MCF 10A (cell line): ENCODE data around the gene CCDC188. TPM values are rescaled to one million over a fixed set of nuclear protein-coding genes. Genes with fewer than 3 reads are reported as not detected.

ENCODE experiments used
- BruUV-seq: library from RNA; stranded (reverse); fragments of 400-500 nt; replicated peaks from 2 replicates; lab custom pipeline; 2021; lab: Mats Ljungman, UMichigan
- CTCF ChIA-PET: fragments of 300-600 bp; sonication (Branson Sonifier 250); formaldehyde crosslinking; extraction: SDS; loops from one replicate; lab custom pipeline; 2021; ENCODE audit warnings: antibody characterized with exemption, inconsistent platforms; lab: Yijun Ruan, JAX
- POLR2A ChIA-PET: fragments of 300-600, 350-650 bp; sonication (Branson Sonifier 250); formaldehyde crosslinking; extraction: SDS; loops from one replicate; lab custom pipeline; 2020; ENCODE audit warnings: antibody characterized with exemption, inconsistent platforms; lab: Yijun Ruan, JAX
- DNase-seq: peaks from one replicate; pipeline ENCODE4 v3.0.0-alpha.2; 2018; ENCODE audit not compliant: unreplicated experiment
- H3K27ac Mint-ChIP-seq: one replicate; pipeline ENCODE4 v1.8.0; 2022; ENCODE audit warnings: mild to moderate bottlenecking, low read depth, mixed read lengths; ENCODE audit not compliant: unreplicated experiment
- H3K27me3 Mint-ChIP-seq: one replicate; pipeline ENCODE4 v1.8.0; 2022; ENCODE audit warnings: mixed read lengths; ENCODE audit not compliant: insufficient read depth, unreplicated experiment
- H3K36me3 Mint-ChIP-seq: one replicate; pipeline ENCODE4 v1.8.0; 2022; ENCODE audit warnings: mild to moderate bottlenecking, moderate library complexity, mixed read lengths; ENCODE audit not compliant: insufficient read depth, unreplicated experiment
- H3K4me1 Mint-ChIP-seq: one replicate; pipeline ENCODE4 v1.8.0; 2022; ENCODE audit warnings: mixed read lengths; ENCODE audit not compliant: insufficient read depth, unreplicated experiment
- H3K4me3 Mint-ChIP-seq: one replicate; pipeline ENCODE4 v1.8.0; 2022; ENCODE audit warnings: mild to moderate bottlenecking, moderate library complexity, mixed read lengths; ENCODE audit not compliant: unreplicated experiment
- H3K9me3 Mint-ChIP-seq: one replicate; pipeline ENCODE4 v1.8.0; 2022; ENCODE audit warnings: mixed read lengths; ENCODE audit not compliant: unreplicated experiment
- CTCF ChIP-seq: fragments of 200-600 bp; IDR thresholded peaks from one replicate; pipeline ENCODE4 v1.8.0; 2022; ENCODE audit warnings: antibody characterized with exemption, mild to moderate bottlenecking; ENCODE audit not compliant: unreplicated experiment
- intact Hi-C: fragments of 100-400 bp; cut with micrococcal nuclease; formaldehyde crosslinking; loops from 2 replicates; pipeline ENCODE4 v1.14.1; 2022
- total RNA-seq: library from RNA; stranded (reverse); gene quantifications from 2 replicates; pipeline ENCODE4 v1.2.3, GENCODE V29; 2022

CCDC188 gene
- total RNA-seq, 1 experiment from 2014 or later = 0.70 TPM

DNA sequence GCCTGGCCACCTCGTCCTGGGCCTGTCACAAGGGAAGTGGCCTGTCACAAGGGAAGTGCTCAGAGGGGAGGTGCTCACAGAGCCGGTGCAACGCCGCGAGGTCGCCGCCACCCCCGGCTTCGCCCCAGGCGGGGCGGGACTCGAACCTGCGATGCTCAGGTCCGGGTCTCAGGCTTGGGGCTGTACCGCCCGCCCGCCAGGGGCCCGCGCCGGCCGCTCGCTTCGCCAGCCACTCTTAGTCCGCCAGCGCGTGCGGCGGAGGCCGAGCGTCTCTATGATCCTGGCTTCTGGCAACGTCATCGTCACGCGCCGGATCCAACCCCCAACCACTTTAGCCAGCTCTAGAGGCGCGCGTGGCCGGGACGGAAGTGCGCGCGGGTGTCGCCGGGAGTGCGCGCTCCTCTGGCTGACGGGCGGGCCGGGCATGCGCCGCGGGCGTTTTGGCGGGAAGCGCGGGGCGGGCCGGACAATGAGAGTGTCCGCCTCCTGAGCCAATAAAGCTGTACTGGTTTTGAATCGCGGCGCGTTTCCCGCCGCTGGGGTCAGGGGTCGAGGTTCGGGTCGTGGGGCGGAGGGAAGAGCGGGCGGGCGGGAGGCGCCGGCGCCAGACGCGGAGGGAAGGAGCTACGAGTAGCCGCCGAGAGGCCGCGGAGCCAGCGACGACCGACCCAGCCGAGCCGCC lies 33.8 kb downstream of the CCDC188 start, which contains the start of gene TRMT2A:
TSS of gene TRMT2A (minus strand) at position 276 of the 682 bp plus-strand sequence. CDS start 320 bp downstream, outside the sequence.
- no peaks in the 10 kb centered on the region for H3K9me3 Mint-ChIP-seq
- peak within 1 kb of the TSS; percentile 84 for H3K27ac Mint-ChIP-seq
- intact Hi-C loops = loop anchor here (10.0 kb wide), 1 partner anchor 142 kb away; no protein-coding TSS in a partner anchor
- peak within 1 kb of the TSS; percentile 85 for H3K4me3 Mint-ChIP-seq
- no peak for TF ChIP-seq CTCF
- peaks cover 9% of the 10 kb centered on the region for H3K4me1 Mint-ChIP-seq
- ChIA-PET CTCF (interaction anchor here (0.6 to 1.3 kb wide), 2 partner anchors 9 to 58 kb away, joined by 3 to 5 read pairs; no protein-coding TSS in a partner anchor), POLR2A (interaction anchor here (0.7 to 3.8 kb wide), 13 partner anchors 9 to 885 kb away, joined by 3 to 17 read pairs (median 3); partner anchors contain the start of genes DGCR8, GNB1L, RTL10 and THAP7)
- no peaks in the 10 kb centered on the region for H3K27me3 Mint-ChIP-seq
- BruUV-seq = no TSS peak
- DNase-seq = peak; percentile 97
- peaks cover 52% of the 10 kb centered on the region for H3K36me3 Mint-ChIP-seq

GRCh38 chr22:20116376-20116950 lies 34.4 kb downstream of the CCDC188 start:
- H3K4me3 Mint-ChIP-seq = peak overlapping the region; percentile 85
- ChIA-PET CTCF (interaction anchor here (0.6 kb wide), 2 partner anchors 11 to 57 kb away, joined by 3 read pairs; no protein-coding TSS in a partner anchor), POLR2A (interaction anchor here (0.7 to 2.2 kb wide), 11 partner anchors 10 to 886 kb away, joined by 3 to 13 read pairs (median 5); partner anchors contain the start of genes DGCR8, GNB1L, RTL10 and THAP7)
- intact Hi-C loops = loop anchor here (10.0 kb wide), 1 partner anchor 142 kb away; no protein-coding TSS in a partner anchor
- DNase-seq = no peak
- no peak for TF ChIP-seq CTCF
- H3K27me3 Mint-ChIP-seq = no peaks in the 10 kb centered on the region
- peaks cover 49% of the 10 kb centered on the region for H3K36me3 Mint-ChIP-seq
- no peaks in the 10 kb centered on the region for H3K9me3 Mint-ChIP-seq
- H3K4me1 Mint-ChIP-seq = peaks cover 9% of the 10 kb centered on the region
- H3K27ac Mint-ChIP-seq = peak overlapping the region; percentile 84
- TSS peak; percentile 54 for BruUV-seq

DNA sequence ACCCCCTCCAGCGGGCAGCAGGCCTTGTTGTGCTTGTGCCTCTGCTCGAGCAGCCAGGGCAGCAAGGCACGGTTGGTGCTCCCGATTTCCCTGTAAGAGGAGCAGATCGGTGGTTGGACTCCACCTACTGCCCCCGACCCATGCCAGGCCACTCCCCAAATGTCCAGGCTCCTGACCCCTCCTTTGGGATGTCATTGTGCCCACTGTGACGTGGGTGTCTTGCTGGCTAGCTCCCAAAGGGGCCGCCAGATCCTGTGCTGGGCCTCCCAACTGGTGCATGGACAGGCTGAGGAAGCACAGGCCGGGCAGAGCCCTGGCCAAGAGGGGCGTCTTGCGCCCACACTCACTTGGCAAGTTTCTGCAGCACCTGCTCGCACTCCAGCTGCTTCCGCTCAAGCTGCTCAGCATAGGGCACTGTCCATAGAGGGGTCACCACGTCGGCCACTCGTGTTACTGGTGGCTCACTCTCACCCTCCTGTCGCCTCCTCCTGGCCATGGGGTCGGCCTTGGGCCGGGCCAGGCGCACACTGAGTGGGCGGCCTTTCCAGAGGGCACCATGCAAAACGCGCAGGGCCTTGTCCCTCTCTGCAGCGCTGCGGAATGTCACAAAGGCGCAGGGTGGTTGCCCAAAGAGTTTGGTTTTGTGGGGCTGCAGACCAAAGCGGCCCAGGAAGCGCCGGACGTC lies 35.0 kb downstream of the CCDC188 start, which contains the start of gene RANBP1:
TSS of gene RANBP1 (plus strand) at position 414 of the 685 bp plus-strand sequence. CDS start at position 495, 81 bp downstream.
- DNase-seq = no peak
- POLR2A ChIA-PET = interaction anchor here (0.7 to 1.3 kb wide), 4 partner anchors 34 to 261 kb away, joined by 3 to 8 read pairs (median 4); partner anchors contain the start of genes GNB1L and RTL10
- no TSS peak for BruUV-seq
- no peak for TF ChIP-seq CTCF
- intact Hi-C loops = loop anchor here (10.0 kb wide), 1 partner anchor 141 kb away; no protein-coding TSS in a partner anchor
- peaks cover 48% of the 10 kb centered on the region for H3K36me3 Mint-ChIP-seq
- H3K27ac Mint-ChIP-seq = peak within 1 kb of the TSS; percentile 84
- no peaks in the 10 kb centered on the region for H3K27me3 Mint-ChIP-seq
- no peaks in the 10 kb centered on the region for H3K9me3 Mint-ChIP-seq
- peak within 1 kb of the TSS; percentile 85 for H3K4me3 Mint-ChIP-seq
- peaks cover 9% of the 10 kb centered on the region for H3K4me1 Mint-ChIP-seq
- CTCF ChIA-PET = interaction anchor here (0.6 kb wide), 2 partner anchors 11 to 195 kb away, joined by 3 to 4 read pairs; no protein-coding TSS in a partner anchor
